Loucy (cell line): ENCODE results near the gene EZH2.

ENCODE experiments used
- CTCF ChIP-seq: fragments of 200-600 bp; sonication (generic); conservative IDR thresholded peaks from 2 replicates; pipeline ENCODE4 v1.5.1; 2014; ENCODE audit warnings: mild to moderate bottlenecking, antibody characterized with exemption, low read length
- EZH2phosphoT487 ChIP-seq: fragments of 200-600 bp; IDR thresholded peaks from 2 replicates; pipeline ENCODE4 v1.6.1; 2018; ENCODE audit warnings: antibody characterized with exemption, mild to moderate bottlenecking, moderate library complexity, borderline replicate concordance

- TF ChIP-seq CTCF (no peak), EZH2phosphoT487 (no peak)
Measured at GRCh38 chr7:148825338-148825737, 58.8 kb downstream of the EZH2 start.
